ENCODE data around the gene C3orf20. TPM values are rescaled to one million over a fixed set of nuclear protein-coding genes. Genes with fewer than 3 reads are reported as not detected.
A peak's percentile ranks its signal among the peaks of the same experiment; 100 is the strongest.

Gene C3orf20
- total RNA-seq, 1 experiment from 2014 or later, result not detected

- Histone ChIP-seq H3K9me3 (ENCODE audit: low read length) (no peaks in the 10 kb centered on the region), H3K4me1 (ENCODE audit: insufficient read depth, low read length) (peaks cover 7% of the 10 kb centered on the region; the same call in 1 of the 2 replicates), H2AFZ (ENCODE audit: low read length) (no peak overlapping the region), H3K4me2 (ENCODE audit: low read length) (no peak overlapping the region), H3K79me2 (ENCODE audit: low read length) (no peaks in the 10 kb centered on the region), H3K36me3 (ENCODE audit: low read depth, low read length) (no peaks in the 10 kb centered on the region), H3K9me2 (replicated peaks; ENCODE audit: low read length) (no peaks in the 10 kb centered on the region), H3K4me3 (ENCODE audit: low read length) (no peak overlapping the region), H3F3A (ENCODE audit: low read length, unreplicated experiment) (no peaks in the 10 kb centered on the region), H3K27me3 (ENCODE audit: low read length) (peaks cover 68% of the 10 kb centered on the region), H3K9ac (ENCODE audit: low read length) (no peak overlapping the region), H3K27ac (ENCODE audit: low read length) (no peak overlapping the region), H4K20me1 (ENCODE audit: low read length) (no peaks in the 10 kb centered on the region)
- no peak for ATAC-seq
- ChIA-PET CTCF (no interaction called here), POLR2A (ENCODE audit: unreplicated experiment) (no interaction called here)
- TF ChIP-seq EZH2 (IDR thresholded peaks at IDR 0.05; ENCODE audit: low read length, unreplicated experiment) (no peak), CTCF (conservative IDR thresholded peaks at IDR 0.05; ENCODE audit: low read depth, low read length) (no peak), EZH2phosphoT487 (IDR thresholded peaks at IDR 0.05; ENCODE audit: borderline replicate concordance, low read length) (no peak)
- intact Hi-C loops (cut with micrococcal nuclease), result no loop called here
- no TSS peak for BruUV-seq (replicated peaks)
- DNase-seq, result no peak
Measured at GRCh38 chr3:14797731-14798130, 122.8 kb downstream of the C3orf20 start.

- Histone ChIP-seq H4K20me1 (ENCODE audit: low read length) (no peaks in the 10 kb centered on the region), H3K4me2 (ENCODE audit: low read length) (no peak overlapping the region), H3K4me3 (ENCODE audit: low read length) (no peak overlapping the region), H3K27ac (ENCODE audit: low read length) (no peak overlapping the region), H3K9me3 (ENCODE audit: low read length) (no peaks in the 10 kb centered on the region), H3K9ac (ENCODE audit: low read length) (no peak overlapping the region), H3K4me1 (ENCODE audit: insufficient read depth, low read length) (peaks cover 7% of the 10 kb centered on the region; the same call in 1 of the 2 replicates), H3F3A (ENCODE audit: low read length, unreplicated experiment) (no peaks in the 10 kb centered on the region), H3K79me2 (ENCODE audit: low read length) (no peaks in the 10 kb centered on the region), H3K27me3 (ENCODE audit: low read length) (peaks cover 73% of the 10 kb centered on the region), H3K9me2 (replicated peaks; ENCODE audit: low read length) (no peaks in the 10 kb centered on the region), H3K36me3 (ENCODE audit: low read depth, low read length) (no peaks in the 10 kb centered on the region), H2AFZ (ENCODE audit: low read length) (no peak overlapping the region)
- BruUV-seq (replicated peaks), result no TSS peak
- no peak for ATAC-seq
- CTCF ChIA-PET, result no interaction called here
- intact Hi-C loops (cut with micrococcal nuclease), result no loop called here
- no peak for DNase-seq
- POLR2A ChIA-PET (ENCODE audit: unreplicated experiment), result no interaction called here
- no peak for TF ChIP-seq CTCF (conservative IDR thresholded peaks at IDR 0.05; ENCODE audit: low read depth, low read length)
- TF ChIP-seq EZH2 (IDR thresholded peaks at IDR 0.05; ENCODE audit: low read length, unreplicated experiment), result no peak
- no peak for TF ChIP-seq EZH2phosphoT487 (IDR thresholded peaks at IDR 0.05; ENCODE audit: borderline replicate concordance, low read length)
Measured at GRCh38 chr3:14798231-14798630, 123.3 kb downstream of the C3orf20 start.

GRCh38 chr3:14799146-14799545 is 124.2 kb downstream of the C3orf20 start:
- TF ChIP-seq CTCF (conservative IDR thresholded peaks at IDR 0.05; ENCODE audit: low read depth, low read length) (no peak), EZH2 (IDR thresholded peaks at IDR 0.05; ENCODE audit: low read length, unreplicated experiment) (no peak), EZH2phosphoT487 (IDR thresholded peaks at IDR 0.05; ENCODE audit: borderline replicate concordance, low read length) (no peak)
- Histone ChIP-seq H4K20me1 (ENCODE audit: low read length) (no peaks in the 10 kb centered on the region), H3K27me3 (ENCODE audit: low read length) (peaks cover 70% of the 10 kb centered on the region), H3K27ac (ENCODE audit: low read length) (no peak overlapping the region), H3K9me3 (ENCODE audit: low read length) (no peaks in the 10 kb centered on the region), H3F3A (ENCODE audit: low read length, unreplicated experiment) (no peaks in the 10 kb centered on the region), H2AFZ (ENCODE audit: low read length) (no peak overlapping the region), H3K9me2 (replicated peaks; ENCODE audit: low read length) (no peaks in the 10 kb centered on the region), H3K4me3 (ENCODE audit: low read length) (no peak overlapping the region), H3K36me3 (ENCODE audit: low read depth, low read length) (no peaks in the 10 kb centered on the region), H3K9ac (ENCODE audit: low read length) (no peak overlapping the region), H3K4me2 (ENCODE audit: low read length) (no peak overlapping the region), H3K4me1 (ENCODE audit: insufficient read depth, low read length) (peaks cover 7% of the 10 kb centered on the region; the same call in 1 of the 2 replicates), H3K79me2 (ENCODE audit: low read length) (no peaks in the 10 kb centered on the region)
- DNase-seq (peak; percentile 44), ATAC-seq (no peak; the same call in 1 of the 2 replicates)
- intact Hi-C loops (cut with micrococcal nuclease), result no loop called here
- ChIA-PET POLR2A (ENCODE audit: unreplicated experiment) (no interaction called here), CTCF (no interaction called here)
- no TSS peak for BruUV-seq (replicated peaks)

Data from PC-3 (cell line).